GM18498 (cell line): ENCODE data around the gene UCKL1.

Source experiments
- ATAC-seq: cut with Tn5 transposase; IDR thresholded peaks from one replicate; pipeline ENCODE4 v1.9.1; 2021; ENCODE audit warnings: mild to moderate bottlenecking, moderate library complexity; ENCODE audit not compliant: unreplicated experiment

Gene UCKL1

GRCh38 chr20:63959699-63960075 lies 3.5 kb upstream of the UCKL1 start:
- no peak for ATAC-seq

DNA sequence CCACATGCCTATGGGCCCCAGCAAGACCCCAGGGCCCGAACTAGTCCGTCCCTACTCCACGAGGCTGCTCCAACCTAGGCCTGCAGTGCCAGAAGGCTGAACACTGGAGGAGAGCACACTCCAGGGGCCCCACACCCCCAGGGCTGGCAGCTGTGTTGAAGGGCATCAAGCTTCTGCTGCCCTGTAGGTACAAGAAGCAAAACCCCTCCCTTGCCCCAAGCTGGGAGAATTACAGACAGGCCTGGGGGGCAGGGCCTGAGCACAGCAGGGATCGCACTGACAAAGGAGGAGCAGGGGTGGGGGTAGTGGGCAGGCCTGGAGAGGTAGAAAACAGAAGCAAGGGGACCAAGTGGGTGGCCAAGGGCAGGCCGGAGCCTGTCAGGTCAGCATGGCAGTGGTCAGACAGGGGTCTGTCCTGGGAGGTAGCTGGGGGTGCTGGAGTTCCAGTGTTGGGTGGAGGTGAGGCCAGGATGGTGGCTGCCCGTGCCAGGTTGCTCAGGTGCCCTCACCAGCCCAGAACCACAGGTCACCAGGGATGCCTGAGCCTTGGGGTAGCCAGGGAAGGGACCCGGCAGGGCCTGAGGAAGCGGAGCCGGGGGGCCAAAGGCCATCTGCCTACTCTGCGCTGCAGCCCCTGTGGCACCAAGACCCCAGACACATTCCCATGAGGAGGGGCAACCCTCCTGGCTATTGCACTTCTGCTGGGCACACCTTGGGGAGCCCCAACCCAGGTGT lies 2.9 kb upstream of the UCKL1 start:
- no peak for ATAC-seq

DNA sequence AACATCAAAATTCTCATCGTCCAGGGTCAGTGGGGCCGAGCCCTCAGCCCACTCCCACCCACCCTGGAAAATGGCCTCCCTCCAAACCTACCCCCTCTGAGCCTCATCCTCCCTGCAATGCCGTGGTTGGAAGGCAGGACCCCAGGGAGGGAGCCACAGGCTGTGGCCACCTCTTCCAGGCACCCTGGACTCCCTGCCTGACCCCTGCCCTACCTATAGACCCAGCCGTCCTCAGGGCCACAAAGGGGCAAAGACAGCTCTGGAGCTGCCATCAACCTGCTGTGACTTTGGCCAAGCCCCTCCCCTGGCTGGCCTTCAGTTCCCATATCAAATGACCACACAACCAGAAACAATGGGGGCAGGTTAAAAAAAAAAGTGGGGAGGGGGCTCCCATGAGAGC lies 2.3 kb upstream of the UCKL1 start:
- no peak for ATAC-seq

- ATAC-seq: no peak
Observed at GRCh38 chr20:63957690-63958441, 1.6 kb upstream of the UCKL1 start.

GRCh38 chr20:63957004-63957689 lies 931 bp upstream of the UCKL1 start:
- peak; percentile 23 for ATAC-seq

DNA sequence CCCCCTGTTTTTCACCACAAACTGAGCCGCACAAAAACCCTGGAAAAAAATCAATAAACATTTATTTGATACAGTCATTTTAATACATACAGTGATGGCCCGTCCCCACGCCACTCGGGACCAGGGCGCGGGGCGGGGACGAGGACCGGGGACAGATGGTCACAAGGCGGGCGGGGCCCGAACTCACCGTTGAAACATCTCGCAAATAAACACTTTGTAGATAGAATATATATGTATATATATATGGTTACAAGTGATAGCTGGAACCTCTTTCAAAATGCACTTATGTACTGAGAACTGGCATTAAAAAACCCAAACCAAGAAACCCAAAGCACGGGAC lies 418 bp upstream of the UCKL1 start:
- peak; percentile 8 for ATAC-seq

GRCh38 chr20:63955281-63955826 lies 862 bp downstream of the UCKL1 start:
- ATAC-seq: peak; percentile 21

- ATAC-seq: no peak
Observed at GRCh38 chr20:63953764-63954429, 2.3 kb downstream of the UCKL1 start.

DNA sequence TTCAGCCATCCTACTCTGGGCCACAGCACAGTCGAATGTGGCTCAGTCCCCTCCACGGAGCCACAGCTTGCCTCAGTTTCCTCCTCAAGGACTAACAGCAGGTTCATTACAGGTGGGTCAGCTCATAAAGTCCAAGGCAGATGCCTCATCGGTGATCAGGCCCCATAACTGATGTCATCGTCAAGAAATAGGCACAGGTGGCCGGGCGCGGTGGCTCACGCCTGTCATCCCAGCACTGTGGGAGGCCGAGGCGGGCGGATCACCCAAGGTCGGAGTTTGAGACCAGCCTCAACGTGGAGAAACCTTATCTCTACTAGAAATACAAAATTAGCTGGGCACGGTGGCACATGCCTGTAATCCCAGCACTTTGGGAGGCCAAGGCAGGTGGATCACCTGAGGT lies 3.4 kb downstream of the UCKL1 start:
- ATAC-seq: no peak

DNA sequence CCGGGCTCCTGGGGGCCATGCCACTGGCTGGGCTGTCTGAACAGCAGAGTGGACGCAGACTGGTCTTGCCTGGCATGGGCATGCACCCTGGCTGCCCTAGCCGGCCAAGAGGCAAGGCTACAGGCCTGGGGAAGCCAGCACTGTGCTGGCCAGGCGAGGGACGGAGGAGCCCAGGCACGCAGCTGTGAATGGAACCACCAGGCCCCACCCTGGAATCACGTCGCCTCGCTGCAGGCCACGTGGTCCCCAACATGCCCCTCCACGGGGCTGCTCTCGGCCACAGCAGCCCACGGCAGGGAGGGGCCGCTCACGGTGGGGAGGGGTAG lies 4.0 kb downstream of the UCKL1 start:
- no peak for ATAC-seq

DNA sequence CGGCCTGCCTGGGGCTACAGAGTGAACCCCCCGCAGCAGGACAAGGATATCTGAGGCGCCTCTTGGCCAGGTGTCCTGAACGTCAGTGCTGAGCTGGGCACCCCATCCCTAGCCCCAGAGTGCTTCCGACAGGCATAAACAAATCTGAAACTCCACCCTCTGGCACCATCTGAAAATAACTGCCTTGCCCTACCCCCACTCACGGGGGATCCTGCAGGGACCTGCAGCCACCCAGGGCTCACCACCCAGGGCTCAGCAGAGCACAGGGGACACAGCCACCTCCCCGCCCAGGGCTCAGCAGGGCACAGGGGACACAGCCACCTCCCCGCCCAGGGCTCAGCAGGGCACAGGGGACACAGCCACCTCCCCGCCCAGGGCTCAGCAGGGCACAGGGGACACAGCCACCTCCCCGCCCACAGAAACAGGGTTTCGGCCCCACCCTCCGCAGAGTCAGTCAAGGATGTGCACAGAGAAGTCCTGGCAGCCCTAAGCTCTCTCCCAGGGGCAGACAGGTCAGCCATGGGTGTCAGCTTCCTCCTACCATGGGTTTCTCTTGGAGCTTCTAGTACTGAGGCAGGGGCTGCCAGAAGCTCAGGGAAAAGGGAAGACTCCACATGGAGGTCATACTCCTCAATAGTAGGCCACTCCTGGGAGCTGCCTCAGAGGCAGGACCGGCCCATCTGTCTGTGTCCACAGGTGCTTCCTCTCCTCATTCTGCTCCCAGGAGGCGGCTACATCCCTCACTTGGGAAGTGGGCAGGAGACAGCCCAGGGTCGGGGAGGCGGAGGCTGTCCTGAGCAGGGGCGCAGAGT lies 4.6 kb downstream of the UCKL1 start:
- no peak for ATAC-seq

GRCh38 chr20:63950701-63951397 lies 5.4 kb downstream of the UCKL1 start:
- ATAC-seq: no peak

DNA sequence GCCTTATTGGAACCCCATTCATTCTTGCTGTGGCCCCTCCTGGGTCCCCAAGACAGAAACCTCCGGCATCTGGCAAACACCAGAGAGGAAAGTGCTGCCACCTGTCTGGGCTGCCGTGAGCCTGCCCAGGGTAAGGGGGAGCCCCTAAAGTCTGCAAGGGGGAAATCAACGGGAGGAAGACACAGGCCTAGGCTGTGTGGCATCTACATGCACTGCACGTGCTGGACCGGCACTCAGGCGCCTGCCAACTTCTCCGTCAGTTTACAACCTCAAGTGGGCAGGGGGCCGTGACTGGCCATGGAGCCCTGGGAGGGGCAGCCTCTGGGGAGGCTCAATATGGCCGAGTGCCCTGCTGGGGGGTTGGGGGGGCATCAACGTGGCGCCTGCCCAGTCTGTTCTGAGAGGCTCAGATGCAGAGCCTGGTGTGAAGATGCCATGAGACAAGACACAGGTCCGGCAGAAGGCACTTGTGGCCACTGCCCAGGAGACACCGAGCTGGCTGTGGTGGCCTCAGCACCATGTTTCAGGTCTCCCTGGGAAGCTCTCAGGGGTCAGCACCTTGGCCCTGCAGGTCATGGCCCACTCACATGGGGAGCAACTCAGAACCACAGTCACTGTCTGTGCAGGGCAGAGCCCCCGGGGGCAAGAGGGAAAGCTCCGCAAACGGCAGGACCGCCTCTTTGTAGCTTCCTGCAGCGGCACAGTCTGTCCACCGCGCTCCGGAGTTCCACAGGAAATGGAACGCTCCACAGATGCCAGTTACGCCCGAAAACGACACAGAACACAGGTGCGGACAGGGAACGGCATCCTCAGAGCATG lies 8.4 kb downstream of the UCKL1 start:
- ATAC-seq: no peak

DNA sequence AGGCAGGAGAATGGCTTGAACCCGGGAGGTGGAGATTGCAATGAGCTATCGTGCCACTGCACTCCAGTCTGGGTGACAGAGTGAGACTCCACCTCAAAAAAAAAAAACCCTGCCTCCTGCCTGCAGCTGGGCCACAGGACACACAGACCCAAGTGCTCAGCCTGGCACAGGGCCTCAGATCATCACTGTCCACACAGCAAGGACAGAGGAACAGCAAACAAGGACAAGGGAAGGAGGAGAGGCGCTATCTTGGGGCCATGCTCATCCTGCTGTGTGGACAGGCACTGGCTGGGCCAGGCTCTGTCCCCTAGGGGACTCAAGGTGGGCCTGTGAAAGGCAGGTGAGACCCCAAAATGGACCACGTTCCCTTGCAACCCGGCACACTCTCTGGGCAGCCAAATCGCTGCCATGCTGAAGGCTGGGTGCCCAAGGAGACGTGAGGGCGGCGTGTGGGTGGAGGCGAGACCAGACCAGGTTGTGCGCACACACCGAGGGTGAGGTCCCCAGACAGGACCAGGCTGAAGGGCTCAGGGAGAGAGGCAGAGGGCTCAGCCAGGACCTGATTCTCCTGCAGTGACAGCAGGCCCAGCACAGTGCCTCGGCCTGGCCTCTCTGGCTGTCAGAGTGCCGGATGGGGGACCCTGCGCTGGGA lies 9.1 kb downstream of the UCKL1 start:
- no peak for ATAC-seq

DNA sequence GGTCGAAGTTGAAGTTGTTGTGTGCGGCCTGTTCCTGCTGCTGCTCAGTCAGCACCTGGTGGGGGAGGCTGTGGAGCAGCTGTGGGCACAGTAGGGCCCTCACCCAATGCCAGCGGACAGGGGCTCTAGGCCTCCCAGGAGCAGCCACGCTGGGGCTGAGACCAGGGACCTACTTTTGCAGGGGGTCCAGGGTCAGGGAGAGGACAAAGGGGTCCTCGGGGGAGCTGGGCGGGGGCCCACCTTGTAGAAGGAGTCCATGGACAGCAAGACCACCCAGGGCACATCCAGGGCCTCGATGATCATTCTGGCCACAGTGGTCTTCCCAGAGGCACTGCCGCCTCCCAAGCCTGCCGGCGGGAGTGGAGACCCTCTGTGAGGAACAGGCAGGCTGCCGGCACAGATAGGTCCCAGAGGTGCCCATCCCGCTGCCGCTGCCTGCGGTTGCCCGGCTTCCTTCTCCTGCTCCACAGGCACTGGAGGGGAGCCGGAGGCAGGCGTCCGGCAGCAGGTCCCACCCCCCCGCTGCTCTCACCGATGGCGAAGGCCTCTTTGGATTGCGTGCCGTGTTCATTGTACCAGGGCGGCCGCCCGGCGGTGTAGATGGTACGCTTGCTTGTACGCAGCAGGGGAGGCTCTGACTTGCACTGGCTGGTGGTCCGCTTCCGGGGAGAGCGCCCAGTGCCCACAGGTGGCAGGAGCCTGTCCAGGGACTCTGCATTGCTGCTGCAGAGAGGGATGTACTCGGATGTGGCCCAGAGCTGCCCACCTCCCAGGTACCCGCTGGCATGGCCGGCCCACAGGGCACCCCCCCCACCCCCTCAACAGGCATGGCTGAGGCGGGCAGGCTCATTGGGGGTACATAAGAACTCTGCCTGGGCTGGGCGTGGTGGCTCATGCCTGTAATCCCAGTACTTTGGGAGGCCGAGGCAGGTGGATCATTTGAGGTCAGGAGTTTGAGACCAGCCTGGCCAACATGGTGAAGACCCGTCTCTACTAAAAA lies 10.0 kb downstream of the UCKL1 start:
- ATAC-seq: no peak

DNA sequence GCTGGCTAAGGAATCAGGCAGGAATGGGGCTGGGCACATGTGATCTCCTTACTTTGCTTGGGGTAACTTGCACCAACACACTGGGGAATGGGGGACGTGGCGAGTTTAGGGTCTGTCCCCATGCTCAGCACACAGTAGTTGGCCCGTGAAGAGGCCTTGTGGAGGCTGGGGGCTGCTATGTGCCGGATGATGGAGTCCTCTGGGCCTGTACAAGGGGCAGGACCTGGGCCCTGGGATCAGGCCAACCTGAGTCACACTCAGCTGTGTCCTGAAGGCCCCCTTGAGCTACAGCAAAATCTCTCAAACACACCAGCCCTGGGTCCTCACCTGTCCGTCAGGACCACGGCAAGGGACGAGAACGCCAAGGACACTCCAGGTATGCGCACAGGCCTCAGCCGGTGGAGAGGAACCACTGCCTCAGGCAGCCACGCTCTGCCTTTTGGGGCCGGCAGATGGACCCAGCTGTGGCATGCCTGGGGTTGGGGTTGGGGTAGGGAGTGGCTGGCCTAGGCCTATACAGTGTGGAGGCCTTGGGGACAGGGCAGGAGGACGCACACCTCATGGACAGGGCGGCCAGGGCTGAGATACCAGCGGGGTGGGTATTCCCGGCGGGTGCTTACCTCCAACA lies 11.1 kb downstream of the UCKL1 start:
- no peak for ATAC-seq
